IPS DF 4.7 (cell line): ENCODE measurements around the gene DTX2.
"Not testable (repeated sequence)": the region's sequence is repeated elsewhere in the genome, so short reads cannot be mapped to it uniquely, and the experiment has no call there.

ENCODE experiments used
- DNase-seq: peaks from one replicate; pipeline ENCODE4 v3.0.0-alpha.2; 2013; ENCODE audit warnings: low spot score; ENCODE audit errors: extremely low read depth

The DTX2 gene

GRCh38 chr7:76485822-76486610 lies 24.5 kb downstream of the DTX2 start:
- DNase-seq: not testable (repeated sequence)

GRCh38 chr7:76486618-76487017 lies 25.1 kb downstream of the DTX2 start:
- not testable (repeated sequence) for DNase-seq

- DNase-seq: not testable (repeated sequence)
Measured at GRCh38 chr7:76487969-76488368, 26.5 kb downstream of the DTX2 start.

GRCh38 chr7:76492139-76492538 lies 30.6 kb downstream of the DTX2 start:
- not testable (repeated sequence) for DNase-seq

GRCh38 chr7:76495717-76496116 lies 34.2 kb downstream of the DTX2 start:
- not testable (repeated sequence) for DNase-seq

GRCh38 chr7:76497918-76498582 lies 36.5 kb downstream of the DTX2 start:
- DNase-seq: not testable (repeated sequence)

GRCh38 chr7:76498583-76499200 lies 37.2 kb downstream of the DTX2 start:
- not testable (repeated sequence) for DNase-seq

- not testable (repeated sequence) for DNase-seq
Measured at GRCh38 chr7:76499201-76499923, 37.9 kb downstream of the DTX2 start.

GRCh38 chr7:76499924-76500241 lies 38.4 kb downstream of the DTX2 start:
- not testable (repeated sequence) for DNase-seq

GRCh38 chr7:76502224-76502623 lies 40.7 kb downstream of the DTX2 start:
- DNase-seq: not testable (repeated sequence)

- not testable (repeated sequence) for DNase-seq
Measured at GRCh38 chr7:76502836-76503235, 41.3 kb downstream of the DTX2 start.

GRCh38 chr7:76503244-76503643 lies 41.7 kb downstream of the DTX2 start:
- DNase-seq: not testable (repeated sequence)

GRCh38 chr7:76504351-76505167 lies 43.0 kb downstream of the DTX2 start:
- DNase-seq: not testable (repeated sequence)

GRCh38 chr7:76505168-76506080 lies 43.9 kb downstream of the DTX2 start:
- DNase-seq: no peak

- DNase-seq: no peak
Measured at GRCh38 chr7:76506081-76506440, 44.6 kb downstream of the DTX2 start.

- DNase-seq: not testable (repeated sequence)
Measured at GRCh38 chr7:76506643-76507042, 45.1 kb downstream of the DTX2 start.

- DNase-seq: no peak
Measured at GRCh38 chr7:76507723-76508406, 46.4 kb downstream of the DTX2 start.

- DNase-seq: no peak
Measured at GRCh38 chr7:76509931-76510877, 48.7 kb downstream of the DTX2 start, which contains the start of gene UPK3B. Gene UPK3B, plus strand, starts transcription at chr7:76510552. Its CDS starts 101 bp downstream, at chr7:76510653.
